ENCODE data around the gene SZT2.
"Not testable (repeated sequence)": the region's sequence is repeated elsewhere in the genome, so short reads cannot be mapped to it uniquely, and the experiment has no call there.

SZT2 gene

GRCh38 chr1:43392702-43393101 is 3.0 kb downstream of the SZT2 start:
- DNase-seq: no peak

- no peak for DNase-seq
These were observed 5.8 kb downstream of the SZT2 start for GRCh38 chr1:43395523-43395922.

GRCh38 chr1:43396059-43396458 is 6.4 kb downstream of the SZT2 start:
- DNase-seq: no peak

GRCh38 chr1:43398227-43398626 is 8.5 kb downstream of the SZT2 start:
- no peak for DNase-seq

- not testable (repeated sequence) for DNase-seq
These were observed 10.7 kb downstream of the SZT2 start for GRCh38 chr1:43400441-43400840.

GRCh38 chr1:43402089-43402865 is 12.6 kb downstream of the SZT2 start:
- no peak for DNase-seq

- no peak for DNase-seq
These were observed 14.7 kb downstream of the SZT2 start for GRCh38 chr1:43404353-43404752.

GRCh38 chr1:43405219-43405875 is 15.6 kb downstream of the SZT2 start:
- no peak for DNase-seq

- DNase-seq: no peak
These were observed 16.2 kb downstream of the SZT2 start for GRCh38 chr1:43405876-43406234.

GRCh38 chr1:43410571-43410970 is 20.9 kb downstream of the SZT2 start:
- no peak for DNase-seq

- not testable (repeated sequence) for DNase-seq
These were observed 23.7 kb downstream of the SZT2 start for GRCh38 chr1:43413426-43413825.

- DNase-seq: no peak
These were observed 25.0 kb downstream of the SZT2 start for GRCh38 chr1:43414634-43415223.

GRCh38 chr1:43415901-43416300 is 26.2 kb downstream of the SZT2 start:
- no peak for DNase-seq

GRCh38 chr1:43418858-43419257 is 29.2 kb downstream of the SZT2 start:
- no peak for DNase-seq

- no peak for DNase-seq
These were observed 30.1 kb downstream of the SZT2 start for GRCh38 chr1:43419627-43420425.

- DNase-seq: no peak
These were observed 31.2 kb downstream of the SZT2 start for GRCh38 chr1:43420874-43421273.

- no peak for DNase-seq
These were observed 31.7 kb downstream of the SZT2 start for GRCh38 chr1:43421396-43421795.

GRCh38 chr1:43421976-43422750 is 32.5 kb downstream of the SZT2 start:
- DNase-seq: no peak

- no peak for DNase-seq
These were observed 33.4 kb downstream of the SZT2 start for GRCh38 chr1:43422995-43423671.

- no peak for DNase-seq
These were observed 34.2 kb downstream of the SZT2 start for GRCh38 chr1:43423672-43424550.

- no peak for DNase-seq
These were observed 35.3 kb downstream of the SZT2 start for GRCh38 chr1:43425045-43425444.
